Stomach (tissue), 9 donors: ENCODE data around the gene CCDC88C. TPM values are rescaled to one million over a fixed set of nuclear protein-coding genes. Genes with fewer than 3 reads are reported as not detected.

Experiments used
- DNase-seq, 2 donors: peaks; one replicate each; pipeline versions ENCODE4 v3.0.0 to v3.0.0-alpha.2; 2013 to 2019
- H3K27ac ChIP-seq, 5 donors: fragments of 200-600 bp in 4 of 5; sonication (generic) in 4 of 5; one replicate each; pipeline ENCODE4 v1.5.1; 2013 to 2019; ENCODE audit warnings: mild to moderate bottlenecking in 1 of 5, moderate library complexity in 1 of 5
- H3K27me3 ChIP-seq, 3 donors: fragments of 200-600 bp; sonication (generic); one replicate each; pipeline ENCODE4 v1.5.1; 2017 to 2019; ENCODE audit warnings: mixed run types in 1 of 3
- H3K36me3 ChIP-seq, 4 donors: fragments of 200-600 bp; sonication (generic); 1 replicate in 3 of 4; 2 replicates in 1 of 4; pipeline ENCODE4 v1.5.1; 2016 to 2019
- H3K4me1 ChIP-seq, 4 donors: fragments of 200-600 bp; sonication (generic); one replicate each; pipeline ENCODE4 v1.5.1; 2016 to 2019
- H3K4me3 ChIP-seq, 4 donors: fragments of 200-600 bp; sonication (generic) in 3 of 4; one replicate each; pipeline ENCODE4 v1.5.1; 2016 to 2019; ENCODE audit warnings: mild to moderate bottlenecking in 1 of 4
- H3K9me3 ChIP-seq, 4 donors: fragments of 200-600 bp; sonication (generic); one replicate each; pipeline ENCODE4 v1.5.1; 2016 to 2019
- EP300 ChIP-seq: sonication (generic); formaldehyde crosslinking; IDR thresholded peaks from one replicate; pipeline ENCODE4 v1.6.1; 2017; ENCODE audit warnings: antibody characterized with exemption
- POLR2A ChIP-seq, 4 donors: fragments of 450-650 bp; IDR thresholded peaks; one replicate each; pipeline ENCODE4 v1.6.1; 2016; ENCODE audit warnings: antibody characterized with exemption in 4 of 4, control low read depth in 2 of 4, mild to moderate bottlenecking in 1 of 4, moderate library complexity in 1 of 4
- POLR2AphosphoS5 ChIP-seq, 3 donors: sonication (generic); formaldehyde crosslinking; IDR thresholded peaks; one replicate each; pipeline ENCODE4 v1.6.1; 2016; ENCODE audit warnings: antibody characterized with exemption in 3 of 3
- WGBS, 5 donors: extraction: QIAGEN DNeasy Blood & Tissue Kit in 3 of 5; methylation state at CpG; one replicate each; pipeline versions ENCODE4 v1.1.5 to v1.1.7; 2013 to 2018; 5-methylcytosine and 5-hydroxymethylcytosine counted together
- intact Hi-C: fragments of 100-400 bp; cut with DNase I; formaldehyde crosslinking; loops from one replicate; pipeline ENCODE4 v1.15.1; 2023; ENCODE audit warnings: low total_unique reads
- polyA plus RNA-seq, 3 donors: library from polyadenylated mRNA; stranded (reverse); fragments of 200-250 nt; gene quantifications; one replicate each; pipeline ENCODE4 v1.2.3, GENCODE V29; 2013
- total RNA-seq, 5 donors: library from RNA; depleted of rRNA; stranded (reverse); fragments of >200 nt; gene quantifications; one replicate each; pipeline versions ENCODE4 v1.1.0 to v1.2.3, GENCODE V29; 2014 to 2016
- TF ChIP-seq, protein P1 (sequence below), 7 experiments: fragments of 450-650 bp in 4 of 7; fragments of 200-600 bp in 3 of 7; sonication (generic) in 3 of 7; IDR thresholded peaks; one replicate each; pipeline ENCODE4 v1.5.1; 2016 to 2019; ENCODE audit warnings: antibody characterized with exemption in 7 of 7, control low read depth in 2 of 7, mild to moderate bottlenecking in 1 of 7
- donor health status: healthy with polysubstance abuse.
- donor health status: Bipolar disorder and iron deficiency.
- donor health status: healthy.

The CCDC88C gene
- total and polyA plus RNA-seq, 8 donors = 10.5 to 66.9 (median 22.3) TPM

DNA sequence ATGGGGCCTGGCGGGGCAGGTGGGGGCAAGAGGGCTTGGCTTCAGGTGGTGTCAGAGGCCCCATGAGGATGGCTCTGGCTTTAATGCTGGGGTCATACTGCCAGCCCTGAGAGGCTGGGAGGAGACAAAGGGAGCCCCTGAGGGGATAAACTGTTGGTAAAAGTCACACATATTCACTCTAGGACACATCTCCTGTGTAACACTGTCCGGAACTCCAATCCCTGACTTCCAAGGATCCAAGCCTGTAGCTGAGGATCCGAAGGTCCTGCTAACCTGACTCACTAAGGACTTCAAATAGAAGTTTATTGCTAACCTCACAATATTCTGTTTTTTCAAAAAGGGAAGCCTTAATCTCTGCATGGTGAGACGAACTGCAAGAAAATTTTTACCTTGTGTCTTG lies 134.0 kb downstream of the CCDC88C start:
- H3K36me3 ChIP-seq = peaks cover 17 to 92% (median 71%) of the 10 kb centered on the region in 4 donors
- H3K27me3 ChIP-seq = no peaks in the 10 kb centered on the region
- intact Hi-C loops = loop anchor here (10.0 kb wide), 1 partner anchor 379 kb away; no protein-coding TSS in a partner anchor
- H3K4me1 ChIP-seq = peaks cover 0 to 21% (median 6%) of the 10 kb centered on the region in 4 donors
- H3K4me3 ChIP-seq = no peak overlapping the region
- no peak overlapping the region for H3K27ac ChIP-seq
- DNase-seq = no peak
- no peak for TF ChIP-seq EP300
- no peak for TF ChIP-seq POLR2AphosphoS5 (IDR thresholded peaks at IDR 0.05)
- TF ChIP-seq, protein P1, sequence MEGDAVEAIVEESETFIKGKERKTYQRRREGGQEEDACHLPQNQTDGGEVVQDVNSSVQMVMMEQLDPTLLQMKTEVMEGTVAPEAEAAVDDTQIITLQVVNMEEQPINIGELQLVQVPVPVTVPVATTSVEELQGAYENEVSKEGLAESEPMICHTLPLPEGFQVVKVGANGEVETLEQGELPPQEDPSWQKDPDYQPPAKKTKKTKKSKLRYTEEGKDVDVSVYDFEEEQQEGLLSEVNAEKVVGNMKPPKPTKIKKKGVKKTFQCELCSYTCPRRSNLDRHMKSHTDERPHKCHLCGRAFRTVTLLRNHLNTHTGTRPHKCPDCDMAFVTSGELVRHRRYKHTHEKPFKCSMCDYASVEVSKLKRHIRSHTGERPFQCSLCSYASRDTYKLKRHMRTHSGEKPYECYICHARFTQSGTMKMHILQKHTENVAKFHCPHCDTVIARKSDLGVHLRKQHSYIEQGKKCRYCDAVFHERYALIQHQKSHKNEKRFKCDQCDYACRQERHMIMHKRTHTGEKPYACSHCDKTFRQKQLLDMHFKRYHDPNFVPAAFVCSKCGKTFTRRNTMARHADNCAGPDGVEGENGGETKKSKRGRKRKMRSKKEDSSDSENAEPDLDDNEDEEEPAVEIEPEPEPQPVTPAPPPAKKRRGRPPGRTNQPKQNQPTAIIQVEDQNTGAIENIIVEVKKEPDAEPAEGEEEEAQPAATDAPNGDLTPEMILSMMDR (IDR thresholded peaks at IDR 0.05) = no peak
- TF ChIP-seq POLR2A (IDR thresholded peaks at IDR 0.05) = no peak
- WGBS, 5 donors = 86 to 98% (median 94%) methylated on average over 4 of the region's 4 CpGs
- H3K9me3 ChIP-seq = no peaks in the 10 kb centered on the region

DNA sequence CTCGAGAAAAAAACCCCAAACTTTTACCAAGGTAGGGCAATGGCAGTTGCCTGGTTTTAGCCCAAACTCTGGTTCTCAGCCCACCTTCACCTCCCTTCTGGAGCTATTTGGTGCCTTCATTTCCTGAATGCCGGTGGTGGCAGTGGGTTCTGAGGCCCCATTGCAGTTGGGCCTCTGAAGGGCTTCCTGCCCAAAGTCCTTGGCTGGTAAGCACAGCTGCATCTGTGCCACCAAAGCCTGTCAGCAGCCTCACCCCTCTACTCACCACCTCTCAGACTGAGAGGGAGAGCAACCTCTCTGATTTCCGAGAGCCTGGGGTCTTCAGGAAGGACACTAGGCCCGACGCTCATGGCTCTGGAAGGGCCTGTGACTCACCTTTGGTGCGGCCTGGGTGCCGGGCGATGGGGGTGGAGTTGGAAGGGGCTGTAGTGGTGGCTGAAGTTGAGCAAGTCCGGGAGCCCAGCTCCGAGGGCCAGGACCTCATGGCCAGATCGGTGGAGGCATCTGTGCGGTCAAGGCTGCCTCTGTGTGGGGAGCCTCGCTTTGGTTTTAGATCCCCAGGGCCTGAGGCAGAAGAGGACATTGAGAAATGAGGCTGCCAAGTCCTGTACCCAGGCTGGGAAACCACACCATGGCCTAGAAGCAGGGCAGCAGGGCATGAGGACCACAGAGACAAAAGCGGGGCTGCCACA lies 134.5 kb downstream of the CCDC88C start:
- WGBS, 5 donors = 94 to 100% (median 97%) methylated on average over 3 to 14 of the region's 14 CpGs
- Histone ChIP-seq H3K27me3 (no peaks in the 10 kb centered on the region), H3K4me1 (peaks cover 0 to 24% (median 6%) of the 10 kb centered on the region in 4 donors), H3K36me3 (peaks cover 21 to 92% (median 71%) of the 10 kb centered on the region in 4 donors), H3K4me3 (no peak overlapping the region), H3K9me3 (no peaks in the 10 kb centered on the region), H3K27ac (no peak overlapping the region)
- DNase-seq = no peak
- intact Hi-C loops = loop anchor here (10.0 kb wide), 1 partner anchor 378 kb away; no protein-coding TSS in a partner anchor
- no peak for TF ChIP-seq EP300
- TF ChIP-seq POLR2AphosphoS5 (IDR thresholded peaks at IDR 0.05) = no peak
- TF ChIP-seq, protein P1 (IDR thresholded peaks at IDR 0.05) = no peak
- TF ChIP-seq POLR2A (IDR thresholded peaks at IDR 0.05) = no peak

DNA sequence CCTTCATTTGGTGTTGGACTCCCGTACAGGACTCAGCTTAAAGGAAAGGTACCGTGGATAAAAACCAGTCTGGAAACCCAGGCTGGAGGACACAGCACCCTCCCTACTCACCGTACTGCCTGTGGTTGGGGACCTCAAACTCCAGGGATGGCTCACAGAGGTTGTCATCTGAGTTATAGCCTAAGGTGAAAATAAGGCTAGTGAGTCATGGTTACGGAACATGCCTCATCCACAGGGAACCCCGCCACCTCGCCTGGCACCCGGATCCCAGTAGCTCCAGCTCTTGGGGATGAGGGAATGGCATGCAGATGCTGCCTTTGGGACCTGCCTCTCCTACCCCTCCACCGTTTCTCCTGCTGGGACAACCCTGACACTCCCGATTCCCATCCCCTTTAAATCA lies 136.3 kb downstream of the CCDC88C start:
- H3K4me3 ChIP-seq = no peak overlapping the region
- DNase-seq = no peak
- H3K36me3 ChIP-seq = peaks cover 26 to 93% (median 72%) of the 10 kb centered on the region in 4 donors
- H3K9me3 ChIP-seq = no peaks in the 10 kb centered on the region
- no peaks in the 10 kb centered on the region for H3K27me3 ChIP-seq
- 91 to 97% (median 95%) methylated on average over 9 of the region's 9 CpGs for WGBS, 5 donors
- intact Hi-C loops = loop anchor here (10.0 kb wide), 1 partner anchor 377 kb away; no protein-coding TSS in a partner anchor
- peaks cover 0 to 35% (median 12%) of the 10 kb centered on the region in 4 donors for H3K4me1 ChIP-seq
- TF ChIP-seq, protein P1 (IDR thresholded peaks at IDR 0.05) = no peak
- no peak for TF ChIP-seq EP300
- TF ChIP-seq POLR2A (IDR thresholded peaks at IDR 0.05) = no peak
- no peak for TF ChIP-seq POLR2AphosphoS5 (IDR thresholded peaks at IDR 0.05)
- H3K27ac ChIP-seq = no peak overlapping the region

DNA sequence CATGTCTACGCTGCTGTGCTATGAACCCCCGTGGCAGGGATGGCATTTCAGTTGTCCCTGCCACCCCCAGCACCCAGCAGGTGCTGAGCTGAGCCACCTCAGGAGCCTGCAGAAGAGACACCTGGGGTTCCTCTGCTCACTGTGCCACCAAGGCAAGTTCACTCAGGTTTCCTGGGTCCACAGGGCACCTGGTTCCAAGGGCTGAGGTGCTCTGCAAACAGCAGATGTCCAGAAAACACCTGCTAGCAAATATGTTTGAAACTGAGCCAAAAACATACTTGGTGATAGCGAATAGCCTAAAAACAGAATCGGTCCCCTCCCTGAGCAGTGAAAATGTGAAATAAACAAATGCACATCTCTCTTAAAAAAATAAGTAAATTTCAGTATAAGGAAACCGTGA lies 137.5 kb downstream of the CCDC88C start:
- intact Hi-C loops = loop anchor here (10.0 kb wide), 1 partner anchor 375 kb away; no protein-coding TSS in a partner anchor
- H3K4me3 ChIP-seq = no peak overlapping the region
- no peaks in the 10 kb centered on the region for H3K27me3 ChIP-seq
- WGBS, 5 donors = 35 to 63% (median 43%) methylated on average over 5 of the region's 5 CpGs
- no peak overlapping the region for H3K27ac ChIP-seq
- H3K36me3 ChIP-seq = peaks cover 22 to 90% (median 66%) of the 10 kb centered on the region in 4 donors
- peaks cover 0 to 42% (median 14%) of the 10 kb centered on the region in 4 donors for H3K4me1 ChIP-seq
- TF ChIP-seq POLR2AphosphoS5 (IDR thresholded peaks at IDR 0.05) = no peak
- TF ChIP-seq POLR2A (IDR thresholded peaks at IDR 0.05) = no peak
- no peak for TF ChIP-seq EP300
- TF ChIP-seq, protein P1 (IDR thresholded peaks at IDR 0.05) = no peak
- H3K9me3 ChIP-seq = no peaks in the 10 kb centered on the region
- no peak for DNase-seq
